ENCODE measurements around the gene AATF.
A peak's percentile ranks its signal among the peaks of the same experiment; 100 is the strongest.

The AATF gene

DNA sequence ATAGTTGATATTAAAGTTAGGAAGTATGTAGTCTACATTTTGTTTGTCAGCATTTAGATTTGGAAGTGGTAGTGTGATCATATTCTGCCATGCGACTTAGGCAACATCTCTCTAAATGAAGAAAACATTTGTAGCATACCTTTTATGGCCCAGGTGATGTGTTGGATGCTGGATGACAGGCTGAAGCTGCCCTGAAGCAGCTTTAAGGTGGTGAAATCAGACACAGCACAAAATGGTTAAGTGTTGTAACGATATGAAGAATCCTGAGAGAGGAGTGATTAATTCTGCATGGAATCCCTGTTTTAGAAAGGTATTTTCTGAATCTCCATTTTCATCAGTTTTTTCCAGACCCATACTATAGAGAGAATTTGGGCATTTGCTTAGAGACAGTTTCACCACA is 28.3 kb downstream of the AATF start:
- TF ChIP-seq, protein P1, sequence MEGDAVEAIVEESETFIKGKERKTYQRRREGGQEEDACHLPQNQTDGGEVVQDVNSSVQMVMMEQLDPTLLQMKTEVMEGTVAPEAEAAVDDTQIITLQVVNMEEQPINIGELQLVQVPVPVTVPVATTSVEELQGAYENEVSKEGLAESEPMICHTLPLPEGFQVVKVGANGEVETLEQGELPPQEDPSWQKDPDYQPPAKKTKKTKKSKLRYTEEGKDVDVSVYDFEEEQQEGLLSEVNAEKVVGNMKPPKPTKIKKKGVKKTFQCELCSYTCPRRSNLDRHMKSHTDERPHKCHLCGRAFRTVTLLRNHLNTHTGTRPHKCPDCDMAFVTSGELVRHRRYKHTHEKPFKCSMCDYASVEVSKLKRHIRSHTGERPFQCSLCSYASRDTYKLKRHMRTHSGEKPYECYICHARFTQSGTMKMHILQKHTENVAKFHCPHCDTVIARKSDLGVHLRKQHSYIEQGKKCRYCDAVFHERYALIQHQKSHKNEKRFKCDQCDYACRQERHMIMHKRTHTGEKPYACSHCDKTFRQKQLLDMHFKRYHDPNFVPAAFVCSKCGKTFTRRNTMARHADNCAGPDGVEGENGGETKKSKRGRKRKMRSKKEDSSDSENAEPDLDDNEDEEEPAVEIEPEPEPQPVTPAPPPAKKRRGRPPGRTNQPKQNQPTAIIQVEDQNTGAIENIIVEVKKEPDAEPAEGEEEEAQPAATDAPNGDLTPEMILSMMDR (IDR thresholded peaks at IDR 0.05), result no peak
- H3K27me3 Mint-ChIP-seq (ENCODE audit: low read depth, poor library complexity), result no peaks in the 10 kb centered on the region
- H3K9me3 Mint-ChIP-seq, result no peaks in the 10 kb centered on the region
- H3K4me1 Mint-ChIP-seq, result peaks cover 36% of the 10 kb centered on the region
- H3K36me3 Mint-ChIP-seq (ENCODE audit: low read depth), result peaks cover 12% of the 10 kb centered on the region
- no peak for DNase-seq
- H3K4me3 Mint-ChIP-seq, result no peak overlapping the region
- no peak overlapping the region for H3K27ac Mint-ChIP-seq

DNA sequence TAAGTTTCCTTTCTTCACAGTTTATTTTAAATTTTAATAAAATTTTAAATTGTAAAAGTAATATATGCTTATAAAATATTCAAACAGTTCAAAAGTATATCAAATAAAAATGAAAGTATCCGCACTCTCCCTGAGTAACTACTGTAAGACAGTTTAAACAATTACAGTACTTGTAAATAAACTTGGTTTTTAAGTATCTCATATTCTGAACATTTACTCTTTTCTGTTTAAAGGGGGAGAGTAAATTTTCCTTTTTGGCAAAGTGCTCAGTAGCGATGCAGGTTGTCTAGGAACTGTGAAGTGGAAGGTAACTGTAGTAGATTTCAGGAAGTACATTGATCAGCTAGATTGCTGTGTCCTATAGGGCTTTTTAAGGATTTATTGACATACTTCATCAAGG is 28.8 kb downstream of the AATF start:
- Mint-ChIP-seq H3K27me3 (ENCODE audit: low read depth, poor library complexity) (no peaks in the 10 kb centered on the region), H3K4me3 (no peak overlapping the region), H3K9me3 (no peaks in the 10 kb centered on the region), H3K4me1 (peaks cover 34% of the 10 kb centered on the region), H3K36me3 (ENCODE audit: low read depth) (peaks cover 16% of the 10 kb centered on the region), H3K27ac (no peak overlapping the region)
- DNase-seq, result no peak
- TF ChIP-seq, protein P1 (IDR thresholded peaks at IDR 0.05), result no peak

DNA sequence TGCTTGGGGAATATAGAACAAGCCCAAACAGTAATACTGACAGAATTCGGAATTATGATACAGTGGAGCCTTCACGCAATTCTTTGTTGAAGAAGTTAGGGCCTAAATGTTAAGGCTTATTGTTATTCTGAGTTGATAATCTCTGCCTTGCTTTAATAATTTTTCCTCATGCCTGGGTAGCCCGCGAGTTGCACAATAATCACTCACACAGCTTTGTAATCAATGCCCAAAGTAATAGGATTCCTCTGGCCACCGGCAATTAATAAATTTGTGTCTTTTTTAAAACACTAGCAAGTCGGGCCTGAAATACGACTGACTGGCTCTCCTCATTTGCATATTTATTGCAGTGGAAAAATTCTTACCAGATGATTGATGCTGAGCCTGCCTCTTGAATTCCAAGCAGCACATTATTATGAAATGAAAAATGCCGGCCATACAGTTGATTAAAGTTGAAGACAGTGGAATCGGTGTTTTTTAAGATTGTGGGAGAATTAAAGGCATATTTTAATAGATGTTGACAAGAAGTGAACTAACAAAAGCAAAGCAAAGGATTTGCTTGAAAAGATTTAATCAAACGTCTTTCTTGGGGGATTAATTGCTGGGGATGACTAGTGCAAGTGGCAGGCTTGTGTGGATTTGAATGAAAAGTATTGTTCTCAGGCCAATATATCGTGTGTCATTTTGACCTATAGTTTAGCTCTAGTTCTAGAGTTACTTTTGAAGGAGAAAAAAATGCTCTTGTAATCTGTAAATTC is 30.2 kb downstream of the AATF start:
- TF ChIP-seq, protein P1 (IDR thresholded peaks at IDR 0.05), result no peak
- DNase-seq, result no peak
- Mint-ChIP-seq H3K36me3 (ENCODE audit: low read depth) (peaks cover 19% of the 10 kb centered on the region), H3K4me3 (no peak overlapping the region), H3K4me1 (peaks cover 31% of the 10 kb centered on the region), H3K9me3 (no peaks in the 10 kb centered on the region), H3K27ac (peak overlapping the region; percentile 58), H3K27me3 (ENCODE audit: low read depth, poor library complexity) (no peaks in the 10 kb centered on the region)

DNA sequence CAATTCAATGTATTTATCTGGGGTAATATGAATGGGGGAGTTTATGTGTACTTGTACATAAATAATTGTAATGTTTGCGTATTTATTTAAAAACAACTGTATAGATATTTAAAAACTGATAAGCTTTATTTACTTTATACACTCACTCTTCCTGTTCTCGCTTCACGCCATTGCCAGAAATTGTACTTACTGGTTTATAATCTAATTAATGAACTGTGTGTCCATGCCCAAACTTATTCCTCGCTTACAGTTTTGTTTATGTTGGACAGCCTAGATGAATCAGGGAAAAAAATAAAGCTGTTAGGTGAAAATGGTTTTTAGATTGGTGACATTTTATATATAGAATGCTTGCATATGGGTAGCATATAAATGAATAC is 30.8 kb downstream of the AATF start:
- Mint-ChIP-seq H3K36me3 (ENCODE audit: low read depth) (peaks cover 19% of the 10 kb centered on the region), H3K27me3 (ENCODE audit: low read depth, poor library complexity) (no peaks in the 10 kb centered on the region), H3K27ac (peak overlapping the region; percentile 58), H3K4me1 (peaks cover 35% of the 10 kb centered on the region), H3K9me3 (no peaks in the 10 kb centered on the region), H3K4me3 (no peak overlapping the region)
- no peak for DNase-seq
- TF ChIP-seq, protein P1 (IDR thresholded peaks at IDR 0.05), result no peak

DNA sequence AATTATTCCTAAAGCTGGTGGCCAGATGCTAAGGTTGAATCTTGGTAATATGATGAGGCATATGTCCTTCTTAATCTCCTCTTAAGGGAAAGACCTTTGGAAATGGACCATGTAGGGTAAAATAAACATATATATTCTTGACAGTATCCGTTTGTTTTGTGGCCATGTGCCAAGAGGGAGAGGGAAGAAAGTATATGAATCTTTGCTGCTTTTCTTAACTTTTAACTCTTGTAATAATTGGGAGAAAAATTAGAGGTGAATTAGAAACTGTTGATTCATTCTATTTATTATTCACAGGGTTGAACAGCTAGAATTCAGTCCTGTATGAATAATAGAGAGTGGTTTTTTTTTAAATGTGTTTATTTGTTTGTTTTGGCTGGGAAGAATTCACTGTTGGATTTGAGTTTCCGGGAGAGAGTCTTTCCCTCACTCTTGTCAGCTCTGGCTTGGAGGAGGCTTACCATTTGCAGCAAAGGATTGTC is 31.6 kb downstream of the AATF start:
- H3K9me3 Mint-ChIP-seq, result no peaks in the 10 kb centered on the region
- H3K36me3 Mint-ChIP-seq (ENCODE audit: low read depth), result peaks cover 19% of the 10 kb centered on the region
- H3K27me3 Mint-ChIP-seq (ENCODE audit: low read depth, poor library complexity), result no peaks in the 10 kb centered on the region
- H3K4me1 Mint-ChIP-seq, result peaks cover 35% of the 10 kb centered on the region
- no peak for DNase-seq
- TF ChIP-seq, protein P1 (IDR thresholded peaks at IDR 0.05), result no peak
- H3K27ac Mint-ChIP-seq, result peak overlapping the region; percentile 68
- no peak overlapping the region for H3K4me3 Mint-ChIP-seq

DNA sequence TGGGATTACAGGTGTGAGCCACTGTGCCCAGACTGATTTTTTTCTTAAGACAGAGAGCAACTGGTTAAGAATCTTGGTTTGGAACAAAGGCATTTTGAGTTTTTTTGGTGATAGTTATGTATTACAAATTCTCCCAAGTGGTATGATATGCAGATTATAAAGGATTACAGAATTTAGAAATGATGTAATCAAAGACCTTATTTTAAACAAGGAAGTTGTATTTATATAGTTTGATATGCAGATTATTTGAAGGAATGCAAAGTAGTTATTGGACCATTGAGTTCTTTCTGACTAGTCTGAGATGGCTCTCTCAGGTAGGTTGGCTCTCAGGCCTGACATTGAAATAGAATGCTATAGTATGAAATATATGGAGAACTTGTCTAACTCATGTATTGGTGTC is 34.9 kb downstream of the AATF start:
- Mint-ChIP-seq H3K9me3 (no peaks in the 10 kb centered on the region), H3K36me3 (ENCODE audit: low read depth) (peaks cover 42% of the 10 kb centered on the region), H3K4me1 (peaks cover 44% of the 10 kb centered on the region), H3K27me3 (ENCODE audit: low read depth, poor library complexity) (no peaks in the 10 kb centered on the region), H3K27ac (no peak overlapping the region), H3K4me3 (no peak overlapping the region)
- DNase-seq, result no peak
- TF ChIP-seq, protein P1 (IDR thresholded peaks at IDR 0.05), result no peak
